Measurements from ENCODE around the gene CLEC11A. TPM values are rescaled to one million over a fixed set of nuclear protein-coding genes. Genes with fewer than 3 reads are reported as not detected.

Gene CLEC11A, protein sequence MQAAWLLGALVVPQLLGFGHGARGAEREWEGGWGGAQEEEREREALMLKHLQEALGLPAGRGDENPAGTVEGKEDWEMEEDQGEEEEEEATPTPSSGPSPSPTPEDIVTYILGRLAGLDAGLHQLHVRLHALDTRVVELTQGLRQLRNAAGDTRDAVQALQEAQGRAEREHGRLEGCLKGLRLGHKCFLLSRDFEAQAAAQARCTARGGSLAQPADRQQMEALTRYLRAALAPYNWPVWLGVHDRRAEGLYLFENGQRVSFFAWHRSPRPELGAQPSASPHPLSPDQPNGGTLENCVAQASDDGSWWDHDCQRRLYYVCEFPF
- 10 to 100 TPM in 4 of 6 donors, 1 to 10 TPM in 2; 3.9 to 19.6 (median 15.9) TPM for total RNA-seq

DNA sequence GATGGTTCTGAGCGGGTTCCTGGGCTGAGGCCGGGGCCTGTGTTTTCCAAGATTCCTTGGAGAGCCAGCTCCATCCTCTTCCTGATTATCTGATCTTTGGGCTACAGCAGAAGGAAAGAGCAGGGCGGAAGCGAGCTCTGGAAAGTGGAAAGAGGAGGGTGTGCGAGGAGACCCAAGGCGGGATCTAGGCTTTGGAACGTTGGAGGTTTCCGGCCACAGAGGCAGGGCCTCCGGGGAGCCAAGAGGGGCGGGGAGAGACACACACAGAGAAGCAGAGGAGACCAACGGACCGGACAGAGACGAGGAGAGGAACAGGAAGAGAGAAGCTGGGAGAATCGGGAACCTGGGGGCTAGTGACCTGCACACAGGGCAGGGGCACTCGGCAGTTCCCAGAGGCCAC is at the start of gene CLEC11A:
Gene CLEC11A (plus strand): TSS at position 296 of the 400 bp plus-strand sequence. CDS start 162 bp downstream, outside the sequence.
- peak within 1 kb of the TSS in 3 of 4 donors; percentile 57 to 83 (median 65) for H3K4me3 ChIP-seq
- H3K36me3 ChIP-seq: no peaks in the 10 kb centered on the region
- ATAC-seq (ENCODE audit: low FRiP score in 2 of 2): peak in 1 of 2 donors; percentile 20
- DNase-seq: peak in 1 of 2 donors; percentile 30
- no peaks in the 10 kb centered on the region for H3K9me3 ChIP-seq
- peaks cover 24 to 43% (median 35%) of the 10 kb centered on the region in 4 donors for H3K4me1 ChIP-seq
- peaks cover 2 to 32% (median 18%) of the 10 kb centered on the region in 4 donors for H3K27me3 ChIP-seq
- TF ChIP-seq EP300 (IDR thresholded peaks at IDR 0.05) (no peak), POLR2AphosphoS5 (IDR thresholded peaks at IDR 0.05) (no peak), POLR2A (IDR thresholded peaks at IDR 0.05) (no peak)
- TF ChIP-seq, protein P1, sequence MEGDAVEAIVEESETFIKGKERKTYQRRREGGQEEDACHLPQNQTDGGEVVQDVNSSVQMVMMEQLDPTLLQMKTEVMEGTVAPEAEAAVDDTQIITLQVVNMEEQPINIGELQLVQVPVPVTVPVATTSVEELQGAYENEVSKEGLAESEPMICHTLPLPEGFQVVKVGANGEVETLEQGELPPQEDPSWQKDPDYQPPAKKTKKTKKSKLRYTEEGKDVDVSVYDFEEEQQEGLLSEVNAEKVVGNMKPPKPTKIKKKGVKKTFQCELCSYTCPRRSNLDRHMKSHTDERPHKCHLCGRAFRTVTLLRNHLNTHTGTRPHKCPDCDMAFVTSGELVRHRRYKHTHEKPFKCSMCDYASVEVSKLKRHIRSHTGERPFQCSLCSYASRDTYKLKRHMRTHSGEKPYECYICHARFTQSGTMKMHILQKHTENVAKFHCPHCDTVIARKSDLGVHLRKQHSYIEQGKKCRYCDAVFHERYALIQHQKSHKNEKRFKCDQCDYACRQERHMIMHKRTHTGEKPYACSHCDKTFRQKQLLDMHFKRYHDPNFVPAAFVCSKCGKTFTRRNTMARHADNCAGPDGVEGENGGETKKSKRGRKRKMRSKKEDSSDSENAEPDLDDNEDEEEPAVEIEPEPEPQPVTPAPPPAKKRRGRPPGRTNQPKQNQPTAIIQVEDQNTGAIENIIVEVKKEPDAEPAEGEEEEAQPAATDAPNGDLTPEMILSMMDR (IDR thresholded peaks at IDR 0.05): no peak
- 14 to 18% methylated on average over 15 of the region's 15 CpGs for WGBS, 2 donors
- peak within 1 kb of the TSS in 3 of 4 donors; percentile 40 to 46 (median 42) for H3K27ac ChIP-seq

DNA sequence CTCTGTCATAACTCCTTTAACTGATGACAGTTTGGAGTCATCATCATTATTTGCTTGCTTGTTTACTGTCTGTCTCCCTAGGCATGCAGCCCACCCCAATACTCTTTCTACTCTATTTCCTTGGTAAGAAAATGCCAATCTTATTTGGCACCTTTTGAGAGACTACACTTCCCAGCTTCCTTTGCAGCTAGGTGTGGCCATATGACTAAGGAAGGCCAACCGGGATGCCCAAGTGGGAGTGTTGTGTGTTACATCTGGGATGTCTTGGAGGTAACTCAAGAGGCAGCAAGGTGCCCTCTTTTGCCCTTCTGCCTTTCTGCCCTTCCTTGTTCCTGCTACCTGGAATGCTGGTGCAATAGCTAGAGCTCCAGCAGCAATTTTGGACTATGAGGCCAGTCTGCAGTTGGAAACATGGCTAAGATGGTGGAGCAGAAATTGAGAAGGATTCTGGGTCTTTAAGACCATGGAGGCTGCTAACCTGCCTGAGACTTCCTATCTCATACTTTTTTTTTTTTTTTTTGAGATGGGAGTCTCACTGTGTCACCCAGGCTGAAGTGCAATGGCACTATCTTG is 46.5 kb upstream of the CLEC11A start:
- no peak for DNase-seq
- peaks cover 0 to 7% (median 3%) of the 10 kb centered on the region in 4 donors for H3K4me1 ChIP-seq
- TF ChIP-seq EP300 (IDR thresholded peaks at IDR 0.05) (no peak), POLR2AphosphoS5 (IDR thresholded peaks at IDR 0.05) (no peak), POLR2A (IDR thresholded peaks at IDR 0.05) (no peak)
- TF ChIP-seq, protein P1 (IDR thresholded peaks at IDR 0.05): no peak
- H3K9me3 ChIP-seq: peaks cover 0 to 3% (median 0%) of the 10 kb centered on the region in 4 donors
- no peaks in the 10 kb centered on the region for H3K36me3 ChIP-seq
- no peak for ATAC-seq (ENCODE audit: low FRiP score in 2 of 2)
- 65% methylated on average over 1 of the region's 1 CpG; no CpG with 5 or more reads in 1 of the 2 donors for WGBS, 2 donors
- no peak overlapping the region for H3K27ac ChIP-seq
- no peak overlapping the region for H3K4me3 ChIP-seq
- no peaks in the 10 kb centered on the region for H3K27me3 ChIP-seq

DNA sequence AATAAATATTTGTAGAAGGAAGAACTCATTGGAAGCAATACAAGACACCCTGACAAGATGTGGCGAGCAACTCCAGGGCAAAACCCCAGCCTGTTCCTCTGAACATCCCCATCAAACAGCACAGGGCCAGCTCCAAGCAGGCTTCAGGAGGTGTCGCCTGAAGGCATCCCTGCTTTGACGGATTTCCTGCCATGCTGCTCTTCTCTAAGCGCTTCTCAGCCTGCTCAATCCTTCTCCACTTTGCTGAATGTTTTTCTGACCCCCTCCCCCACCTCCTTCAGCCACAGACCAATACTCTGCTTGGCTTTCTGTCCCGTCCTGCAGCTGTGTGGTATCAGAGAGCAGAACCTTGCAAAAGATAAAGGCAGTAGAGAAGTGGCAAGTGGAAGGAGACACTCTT is 45.5 kb upstream of the CLEC11A start:
- TF ChIP-seq POLR2AphosphoS5 (IDR thresholded peaks at IDR 0.05): no peak
- TF ChIP-seq, protein P1 (IDR thresholded peaks at IDR 0.05): no peak
- no peak for TF ChIP-seq POLR2A (IDR thresholded peaks at IDR 0.05)
- TF ChIP-seq EP300 (IDR thresholded peaks at IDR 0.05): no peak
- no peak overlapping the region for H3K27ac ChIP-seq
- H3K27me3 ChIP-seq: no peaks in the 10 kb centered on the region
- WGBS, 2 donors: 45 to 62% methylated on average over 5 of the region's 5 CpGs
- peaks cover 0 to 7% (median 3%) of the 10 kb centered on the region in 4 donors for H3K4me1 ChIP-seq
- no peak for ATAC-seq (ENCODE audit: low FRiP score in 2 of 2)
- peaks cover 0 to 3% (median 0%) of the 10 kb centered on the region in 4 donors for H3K9me3 ChIP-seq
- H3K4me3 ChIP-seq: no peak overlapping the region
- no peaks in the 10 kb centered on the region for H3K36me3 ChIP-seq
- no peak for DNase-seq

DNA sequence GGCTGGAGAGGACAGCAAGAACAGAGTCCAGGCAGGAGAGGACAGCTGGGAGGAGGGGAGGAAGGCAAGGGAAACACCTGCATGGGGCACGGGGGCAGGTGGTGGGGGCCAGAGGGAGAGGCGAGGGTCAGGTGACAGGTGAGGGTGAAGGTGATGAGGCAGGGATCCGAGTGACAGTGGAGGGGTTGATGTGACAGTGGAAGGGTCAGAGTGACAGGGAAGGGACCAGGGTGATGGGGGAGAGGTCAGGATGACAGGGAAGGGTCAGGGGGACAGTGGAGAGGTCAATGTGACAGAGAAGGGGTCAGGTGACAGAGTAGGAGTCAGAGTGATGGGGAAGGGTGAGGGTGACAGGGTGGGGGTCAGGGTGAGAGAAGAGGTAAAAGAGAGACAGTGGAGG is 44.8 kb upstream of the CLEC11A start:
- H3K36me3 ChIP-seq: no peaks in the 10 kb centered on the region
- no peak overlapping the region for H3K4me3 ChIP-seq
- WGBS, 2 donors: 40 to 50% methylated on average over 3 of the region's 3 CpGs

More for the DNA sequence above, 44.8 kb upstream of the CLEC11A start:
- ATAC-seq (ENCODE audit: low FRiP score in 2 of 2): no peak
- H3K9me3 ChIP-seq: peaks cover 0 to 3% (median 0%) of the 10 kb centered on the region in 4 donors
- H3K27me3 ChIP-seq: no peaks in the 10 kb centered on the region
- TF ChIP-seq POLR2A (IDR thresholded peaks at IDR 0.05): no peak
- no peak for TF ChIP-seq POLR2AphosphoS5 (IDR thresholded peaks at IDR 0.05)
- TF ChIP-seq EP300 (IDR thresholded peaks at IDR 0.05): no peak
- TF ChIP-seq, protein P1 (IDR thresholded peaks at IDR 0.05): no peak
- peaks cover 0 to 7% (median 3%) of the 10 kb centered on the region in 4 donors for H3K4me1 ChIP-seq
- no peak overlapping the region for H3K27ac ChIP-seq
- no peak for DNase-seq

All from upper lobe of left lung (tissue), 6 donors.